Measurements from ENCODE around the gene EHBP1L1.

DNA sequence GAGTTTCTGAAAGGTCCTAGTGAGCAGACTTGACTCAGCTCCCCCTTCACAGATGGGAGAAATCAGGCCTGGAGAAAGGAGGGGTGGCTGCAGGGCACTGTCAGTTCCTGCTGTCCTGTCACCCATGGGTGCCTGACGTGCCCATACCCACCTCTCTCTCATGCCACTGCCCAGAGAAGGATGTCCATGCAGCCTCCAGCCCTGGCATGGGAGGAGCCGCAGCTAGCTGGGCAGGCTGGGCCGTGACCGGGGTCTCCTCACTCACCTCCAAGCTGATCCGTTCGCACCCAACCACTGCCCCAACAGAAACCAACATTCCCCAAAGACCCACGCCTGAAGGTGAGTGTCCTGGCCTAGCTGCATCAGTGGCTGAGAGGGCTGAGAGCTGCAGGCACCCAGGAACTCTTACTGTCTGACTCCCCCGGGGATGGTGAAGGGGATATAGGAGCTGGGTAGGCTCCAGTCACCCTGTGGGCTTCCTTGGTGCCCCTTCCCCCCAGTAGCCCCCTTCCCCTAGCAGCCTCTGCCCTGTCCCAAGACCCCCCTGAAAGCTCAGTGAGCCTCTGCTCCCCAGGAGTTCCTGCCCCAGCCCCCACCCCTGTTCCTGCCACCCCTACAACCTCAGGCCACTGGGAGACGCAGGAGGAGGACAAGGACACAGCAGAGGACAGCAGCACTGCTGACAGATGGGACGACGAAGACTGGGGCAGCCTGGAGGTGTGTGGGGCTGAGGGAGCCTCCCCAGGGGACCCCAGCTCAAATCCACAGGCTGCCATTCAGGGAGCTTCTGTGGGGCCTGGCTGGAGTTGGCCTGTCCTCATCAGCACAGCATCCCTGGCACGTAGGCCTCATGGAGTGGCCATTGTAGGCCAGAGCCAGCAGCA lies 39.2 kb upstream of the EHBP1L1 start:
- TF ChIP-seq, protein P1, sequence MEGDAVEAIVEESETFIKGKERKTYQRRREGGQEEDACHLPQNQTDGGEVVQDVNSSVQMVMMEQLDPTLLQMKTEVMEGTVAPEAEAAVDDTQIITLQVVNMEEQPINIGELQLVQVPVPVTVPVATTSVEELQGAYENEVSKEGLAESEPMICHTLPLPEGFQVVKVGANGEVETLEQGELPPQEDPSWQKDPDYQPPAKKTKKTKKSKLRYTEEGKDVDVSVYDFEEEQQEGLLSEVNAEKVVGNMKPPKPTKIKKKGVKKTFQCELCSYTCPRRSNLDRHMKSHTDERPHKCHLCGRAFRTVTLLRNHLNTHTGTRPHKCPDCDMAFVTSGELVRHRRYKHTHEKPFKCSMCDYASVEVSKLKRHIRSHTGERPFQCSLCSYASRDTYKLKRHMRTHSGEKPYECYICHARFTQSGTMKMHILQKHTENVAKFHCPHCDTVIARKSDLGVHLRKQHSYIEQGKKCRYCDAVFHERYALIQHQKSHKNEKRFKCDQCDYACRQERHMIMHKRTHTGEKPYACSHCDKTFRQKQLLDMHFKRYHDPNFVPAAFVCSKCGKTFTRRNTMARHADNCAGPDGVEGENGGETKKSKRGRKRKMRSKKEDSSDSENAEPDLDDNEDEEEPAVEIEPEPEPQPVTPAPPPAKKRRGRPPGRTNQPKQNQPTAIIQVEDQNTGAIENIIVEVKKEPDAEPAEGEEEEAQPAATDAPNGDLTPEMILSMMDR (IDR thresholded peaks at IDR 0.05) = no peak
- TF ChIP-seq ZFX (IDR thresholded peaks at IDR 0.05; ENCODE audit: borderline replicate concordance) = no peak
